SK-N-SH treated with all-trans-retinoic acid at 6 μM for 48 hours (cell line): Measurements from ENCODE around the gene XRCC3.

Experiments
- ATAC-seq: fragments of 200-7000 bp; cut with Tn5 transposase; 3 replicates; pipeline ENCODE4 v1.9.1; 2020; ENCODE audit warnings: mild to moderate bottlenecking, moderate library complexity
- ARNTL ChIP-seq: fragments of 450-650 bp; formaldehyde crosslinking; IDR thresholded peaks from 2 replicates; pipeline ENCODE4 v1.5.0; 2020; ENCODE audit warnings: low read depth, mild to moderate bottlenecking, moderate library complexity, borderline replicate concordance
- BACH2 ChIP-seq: fragments of 250-450 bp; sonication (Bioruptor Pico); IDR thresholded peaks from 2 replicates; pipeline ENCODE4 v1.9.0; 2021; ENCODE audit warnings: mild to moderate bottlenecking, borderline replicate concordance
- CREB5 ChIP-seq: fragments of 250-450 bp; sonication (Bioruptor Pico); IDR thresholded peaks from 2 replicates; pipeline ENCODE4 v1.5.1; 2020; ENCODE audit warnings: low read depth, mild to moderate bottlenecking, moderate library complexity
- CSDC2 ChIP-seq: fragments of 250-450 bp; sonication (Bioruptor Pico); IDR thresholded peaks from 2 replicates; pipeline ENCODE4 v1.5.0; 2020; ENCODE audit warnings: mild to moderate bottlenecking, moderate library complexity
- CSRNP3 ChIP-seq: fragments of 250-450 bp; sonication (Bioruptor Pico); IDR thresholded peaks from 2 replicates; pipeline ENCODE4 v1.5.1; 2021; ENCODE audit warnings: mild to moderate bottlenecking, moderate library complexity
- GLIS3 ChIP-seq: fragments of 250-450 bp; sonication (Bioruptor Pico); IDR thresholded peaks from 2 replicates; pipeline ENCODE4 v1.5.0; 2020; ENCODE audit warnings: mild to moderate bottlenecking, moderate library complexity
- OSR1 ChIP-seq: fragments of 250-450 bp; sonication (Bioruptor Pico); IDR thresholded peaks from 2 replicates; pipeline ENCODE4 v1.8.0; 2022; ENCODE audit warnings: moderate library complexity, mild to moderate bottlenecking, inconsistent platforms
- POU6F1 ChIP-seq: fragments of 250-450 bp; sonication (Bioruptor Pico); IDR thresholded peaks from 2 replicates; pipeline ENCODE4 v1.8.0; 2021; ENCODE audit warnings: low read depth, mild to moderate bottlenecking, moderate library complexity, borderline replicate concordance
- PPARA ChIP-seq: fragments of 250-450 bp; sonication (Bioruptor Pico); IDR thresholded peaks from 2 replicates; pipeline ENCODE4 v1.5.0; 2020; ENCODE audit warnings: mild to moderate bottlenecking, borderline replicate concordance
- RARB ChIP-seq: fragments of 250-450 bp; sonication (Bioruptor Pico); IDR thresholded peaks from 2 replicates; pipeline ENCODE4 v1.8.0; 2021; ENCODE audit warnings: mild to moderate bottlenecking, moderate library complexity
- SNAI2 ChIP-seq: fragments of 250-450 bp; sonication (Bioruptor Pico); IDR thresholded peaks from 2 replicates; pipeline ENCODE4 v1.5.0; 2020; ENCODE audit warnings: mild to moderate bottlenecking, moderate library complexity
- TCF4 ChIP-seq: fragments of 250-450 bp; sonication (Bioruptor Pico); IDR thresholded peaks from 2 replicates; pipeline ENCODE4 v1.8.0; 2021; ENCODE audit warnings: mild to moderate bottlenecking, moderate library complexity, borderline replicate concordance
- TSHZ2 ChIP-seq: fragments of 250-450 bp; sonication (Bioruptor Pico); IDR thresholded peaks from 2 replicates; pipeline ENCODE4 v1.5.0; 2020; ENCODE audit warnings: mild to moderate bottlenecking, moderate library complexity
- ZC3H10 ChIP-seq: fragments of 250-450 bp; sonication (Bioruptor Pico); IDR thresholded peaks from 2 replicates; pipeline ENCODE4 v1.5.1; 2021; ENCODE audit warnings: mild to moderate bottlenecking, moderate library complexity
- ZFP3 ChIP-seq: fragments of 250-450 bp; sonication (Bioruptor Pico); IDR thresholded peaks from 2 replicates; pipeline ENCODE4 v1.5.0; 2020; ENCODE audit warnings: mild to moderate bottlenecking, moderate library complexity
- ZFP30 ChIP-seq: fragments of 450-650 bp; formaldehyde crosslinking; IDR thresholded peaks from 2 replicates; pipeline ENCODE4 v1.5.0; 2022; ENCODE audit warnings: mild to moderate bottlenecking, moderate library complexity
- ZNF70 ChIP-seq: fragments of 450-650 bp; formaldehyde crosslinking; IDR thresholded peaks from 2 replicates; pipeline ENCODE4 v1.5.0; 2020; ENCODE audit warnings: mild to moderate bottlenecking, moderate library complexity

Gene XRCC3

GRCh38 chr14:103743691-103744090 is 28.4 kb upstream of the XRCC3 start:
- no peak for ATAC-seq
- TF ChIP-seq POU6F1 (CRISPR knock-in tag), result no peak
- TF ChIP-seq TSHZ2, result no peak
- TF ChIP-seq ARNTL (CRISPR knock-in tag), result no peak
- TF ChIP-seq CREB5 (CRISPR knock-in tag), result no peak
- no peak for TF ChIP-seq ZFP3 (CRISPR knock-in tag)
- TF ChIP-seq, all 23 proteins: peak for 0

- ATAC-seq, result no peak
- TF ChIP-seq CSDC2, result no peak
- TF ChIP-seq OSR1 (CRISPR knock-in tag), result no peak
- TF ChIP-seq, all 23 proteins: peak for 0
Observed at GRCh38 chr14:103742499-103743255, 27.4 kb upstream of the XRCC3 start.

- ATAC-seq, result no peak
- TF ChIP-seq ZFP3 (CRISPR knock-in tag) (no peak), OSR1 (CRISPR knock-in tag) (no peak), ZFP30 (no peak), ZC3H10 (CRISPR knock-in tag) (no peak), CSRNP3 (CRISPR knock-in tag) (no peak), BACH2 (CRISPR knock-in tag) (no peak), SNAI2 (CRISPR knock-in tag) (no peak), ARNTL (CRISPR knock-in tag) (no peak), TSHZ2 (no peak)
Observed at GRCh38 chr14:103741876-103742275, 26.6 kb upstream of the XRCC3 start.

GRCh38 chr14:103740991-103741689 is 25.9 kb upstream of the XRCC3 start:
- no peak; the same call in 2 of the 3 replicates for ATAC-seq
- TF ChIP-seq POU6F1 (CRISPR knock-in tag) (no peak), CREB5 (CRISPR knock-in tag) (no peak), TCF4 (CRISPR knock-in tag) (no peak), ZNF70 (CRISPR knock-in tag) (no peak), CSRNP3 (CRISPR knock-in tag) (no peak), SNAI2 (CRISPR knock-in tag) (no peak), ZFP3 (CRISPR knock-in tag) (no peak), BACH2 (CRISPR knock-in tag) (no peak), ARNTL (CRISPR knock-in tag) (no peak), GLIS3 (CRISPR knock-in tag) (no peak), CSDC2 (no peak), PPARA (no peak), RARB (CRISPR knock-in tag) (no peak)
